Endothelial cell of umbilical vein (primary cell): ENCODE data around the gene HDHD5. TPM values are rescaled to one million over a fixed set of nuclear protein-coding genes. Genes with fewer than 3 reads are reported as not detected.

Experiments
- BruUV-seq: library from RNA; stranded (reverse); fragments of 400-500 nt; replicated peaks from 2 replicates; lab custom pipeline; 2021; lab: Mats Ljungman, UMichigan
- CTCF ChIA-PET: fragments of 300-600, 350-600 bp; sonication (Branson Sonifier 250); formaldehyde crosslinking; loops from one replicate; lab custom pipeline; 2021; ENCODE audit warnings: antibody characterized with exemption, inconsistent platforms; lab: Charles Lee
- POLR2A ChIA-PET: fragments of 300-600, 350-600 bp; sonication (Branson Sonifier 250); formaldehyde crosslinking; loops from one replicate; lab custom pipeline; 2021; ENCODE audit warnings: antibody characterized with exemption, inconsistent platforms; lab: Charles Lee
- DNase-seq: peaks from one replicate; pipeline ENCODE4 v3.0.0-alpha.2; 2011; ENCODE audit warnings: low read depth, low spot score
- FAIRE-seq: peaks from 2 replicates; lab custom pipeline; 2011; peaks lifted over from hg19 to GRCh38; lab: Jason Lieb, UNC
- H2AFZ ChIP-seq: 2 replicates; pipeline ENCODE4 v1.6.0; 2012; ENCODE audit warnings: low read depth, low read length, control low read depth, inconsistent platforms
- H3K27ac ChIP-seq: 2 replicates; pipeline ENCODE4 v1.5.1; 2011; ENCODE audit warnings: low read depth, mild to moderate bottlenecking, control low read depth, low read length, moderate library complexity; ENCODE audit not compliant: insufficient read depth
- H3K27me3 ChIP-seq, 2 experiments: 2 replicates each; pipeline versions ENCODE4 v1.6.0 to v1.6.1; 2011; ENCODE audit warnings: low read length in 2 of 2, mixed read lengths in 1 of 2; ENCODE audit not compliant: control insufficient read depth in 2 of 2, insufficient read depth in 2 of 2
- H3K36me3 ChIP-seq, 2 experiments: 2 replicates in 1 of 2; 3 replicates in 1 of 2; pipeline ENCODE4 v1.5.1; 2011; ENCODE audit warnings: low read length in 2 of 2, mild to moderate bottlenecking in 1 of 2, moderate library complexity in 1 of 2; ENCODE audit not compliant: control insufficient read depth in 2 of 2, insufficient read depth in 2 of 2; ENCODE audit errors: extremely low read depth in 1 of 2
- H3K4me1 ChIP-seq: 3 replicates; pipeline ENCODE4 v1.5.1; 2011; ENCODE audit warnings: mild to moderate bottlenecking, low read length; ENCODE audit not compliant: control insufficient read depth, insufficient read depth; ENCODE audit errors: extremely low read depth
- H3K4me2 ChIP-seq: 2 replicates; pipeline ENCODE4 v1.6.1; 2011; ENCODE audit warnings: low read length, control low read depth, mixed read lengths; ENCODE audit not compliant: insufficient read depth
- H3K4me3 ChIP-seq, 3 experiments: fragments of 200-600 bp in 1 of 3; sonication (generic), shearing (Covaris generic) in 1 of 3; replicated peaks in 1 of 3; 2 replicates each; pipeline ENCODE4 v1.5.1; 2011 to 2016; ENCODE audit warnings: control low read depth in 3 of 3, low read length in 3 of 3, mild to moderate bottlenecking in 2 of 3, inconsistent platforms in 1 of 3, low read depth in 1 of 3, moderate library complexity in 1 of 3; ENCODE audit not compliant: insufficient read depth in 1 of 3
- H3K79me2 ChIP-seq: 2 replicates; pipeline ENCODE4 v1.6.0; 2012; ENCODE audit warnings: low read length, inconsistent platforms; ENCODE audit not compliant: control insufficient read depth, insufficient read depth
- H3K9ac ChIP-seq: replicated peaks from 2 replicates; pipeline ENCODE3; 2011; ENCODE audit warnings: low read length, control low read depth; ENCODE audit not compliant: insufficient read depth; ENCODE audit errors: extremely low read depth
- H3K9me1 ChIP-seq: replicated peaks from 3 replicates; pipeline ENCODE4 v1.6.0; 2011; ENCODE audit warnings: mild to moderate bottlenecking, low read length; ENCODE audit not compliant: control insufficient read depth, insufficient read depth; ENCODE audit errors: extremely low read depth
- H3K9me3 ChIP-seq: replicated peaks from 2 replicates; pipeline ENCODE4 v1.5.1; 2012; ENCODE audit warnings: low read length, inconsistent platforms; ENCODE audit not compliant: control insufficient read depth, insufficient read depth
- H4K20me1 ChIP-seq: replicated peaks from 2 replicates; pipeline ENCODE3; 2011; ENCODE audit warnings: mild to moderate bottlenecking, low read length; ENCODE audit not compliant: control insufficient read depth, insufficient read depth; ENCODE audit errors: extremely low read depth
- CTCF ChIP-seq, 2 donors: IDR thresholded peaks; 1 replicate in 1 of 2; 2 replicates in 1 of 2; pipeline ENCODE4 v1.5.1; 2011; ENCODE audit warnings: low read length in 2 of 2, mild to moderate bottlenecking in 2 of 2, moderate library complexity in 2 of 2, control low read depth in 1 of 2, inconsistent platforms in 1 of 2, low read depth in 1 of 2; ENCODE audit not compliant: insufficient read depth in 1 of 2; ENCODE audit errors: extremely low read depth in 1 of 2
- EZH2 ChIP-seq: IDR thresholded peaks from 2 replicates; pipeline ENCODE4 v1.6.1; 2012; ENCODE audit warnings: borderline replicate concordance, low read depth, mild to moderate bottlenecking, moderate library complexity, low read length, inconsistent platforms; ENCODE audit not compliant: severe bottlenecking
- FOS ChIP-seq: IDR thresholded peaks from 2 replicates; pipeline ENCODE4 v1.6.1; 2011; ENCODE audit warnings: mild to moderate bottlenecking, low read length, moderate library complexity, borderline replicate concordance; ENCODE audit not compliant: insufficient read depth
- GATA2 ChIP-seq: IDR thresholded peaks from 2 replicates; pipeline ENCODE4 v1.7.0; 2011; ENCODE audit warnings: low read depth, mild to moderate bottlenecking, moderate library complexity, mixed read lengths, low read length; ENCODE audit not compliant: insufficient read length, insufficient read depth
- JUN ChIP-seq: IDR thresholded peaks from 2 replicates; pipeline ENCODE4 v1.6.1; 2011; ENCODE audit warnings: borderline replicate concordance, low read depth; ENCODE audit not compliant: insufficient read length, insufficient read depth
- MAX ChIP-seq: IDR thresholded peaks from 2 replicates; pipeline ENCODE4 v1.6.1; 2011; ENCODE audit not compliant: insufficient read depth, insufficient read length
- MYC ChIP-seq: IDR thresholded peaks from one replicate; pipeline ENCODE4 v1.6.1; 2011; ENCODE audit warnings: mild to moderate bottlenecking, low read depth, low read length
- POLR2A ChIP-seq: IDR thresholded peaks from 2 replicates; pipeline ENCODE4 v1.6.1; 2012; ENCODE audit warnings: low read depth, mild to moderate bottlenecking, control low read depth, low read length
- POLR2AphosphoS5 ChIP-seq: IDR thresholded peaks from 2 replicates; pipeline ENCODE4 v1.6.1; 2012; ENCODE audit warnings: low read depth, mild to moderate bottlenecking, control low read depth, low read length, moderate library complexity; ENCODE audit not compliant: insufficient read depth
- dilution Hi-C: fragments of 300-500 bp; cut with MboI; formaldehyde crosslinking; loops from one replicate; pipeline ENCODE4 v1.15.0; 2019; ENCODE audit warnings: low sequenced_read_pairs; ENCODE audit not compliant: extremely low pct_ligation_motif_present
- intact Hi-C: fragments of 100-400 bp; cut with micrococcal nuclease; formaldehyde crosslinking; loops from one replicate; pipeline ENCODE4 v1.10.0; 2022
- polyA plus RNA-seq, 4 experiments: library from polyadenylated mRNA; depleted of rRNA in 3 of 4; stranded (reverse) in 3 of 4; unstranded in 1 of 4; fragments of >200 nt; gene quantifications; 2 replicates each; pipeline versions ENCODE4 v1.2.1 to v1.2.3, GENCODE V29; 2011 to 2012; ENCODE audit warnings: missing spikeins in 1 of 4
- total RNA-seq: library from RNA; stranded (reverse); gene quantifications from 2 replicates; pipeline ENCODE4 v1.2.3, GENCODE V29; 2021

HDHD5 gene
- total and polyA plus RNA-seq, 2 donors (not counting 3 experiments of a cell fraction or from before 2014, with no cell fraction given), result 28.1 to 54.1 TPM

GRCh38 chr22:17096071-17096470 lies 63.0 kb downstream of the HDHD5 start:
- H3K4me2 ChIP-seq, result no peak overlapping the region
- no peaks in the 10 kb centered on the region for H3K9me3 ChIP-seq
- H3K4me3 ChIP-seq, result no peak overlapping the region
- dilution Hi-C loops (no loop called here), intact Hi-C loops (no loop called here)
- FAIRE-seq (no peak), DNase-seq (no peak)
- no peaks in the 10 kb centered on the region for H3K4me1 ChIP-seq
- TF ChIP-seq MAX (no peak), FOS (no peak), CTCF (IDR thresholded peaks at IDR 0.05; ENCODE audit: extremely low read depth in 1 of 2, insufficient read depth in 1 of 2, low read depth in 1 of 2, low read length in 2 of 2) (no peak), MYC (no peak), POLR2A (no peak), JUN (no peak), EZH2 (no peak), POLR2AphosphoS5 (no peak), GATA2 (no peak)
- ChIA-PET CTCF (interaction anchor here (0.7 to 2.1 kb wide), 8 partner anchors 11 to 406 kb away, joined by 4 to 20 read pairs (median 6); no protein-coding TSS in a partner anchor), POLR2A (no interaction called here)
- H3K79me2 ChIP-seq, result peaks cover 7% of the 10 kb centered on the region
- H3K36me3 ChIP-seq, result peaks cover 5 to 17% of the 10 kb centered on the region in 2 experiments
- no peaks in the 10 kb centered on the region for H3K27me3 ChIP-seq
- H2AFZ ChIP-seq, result no peak overlapping the region
- peaks cover 2% of the 10 kb centered on the region for H4K20me1 ChIP-seq
- H3K9ac ChIP-seq, result no peak overlapping the region
- H3K9me1 ChIP-seq, result no peaks in the 10 kb centered on the region
- no TSS peak for BruUV-seq
- H3K27ac ChIP-seq, result no peak overlapping the region
